ENCODE measurements around the gene GID8. TPM values are rescaled to one million over a fixed set of nuclear protein-coding genes. Genes with fewer than 3 reads are reported as not detected.

Gene GID8
- total RNA-seq, 1 donor from 2014 or later: 48.7 TPM

DNA sequence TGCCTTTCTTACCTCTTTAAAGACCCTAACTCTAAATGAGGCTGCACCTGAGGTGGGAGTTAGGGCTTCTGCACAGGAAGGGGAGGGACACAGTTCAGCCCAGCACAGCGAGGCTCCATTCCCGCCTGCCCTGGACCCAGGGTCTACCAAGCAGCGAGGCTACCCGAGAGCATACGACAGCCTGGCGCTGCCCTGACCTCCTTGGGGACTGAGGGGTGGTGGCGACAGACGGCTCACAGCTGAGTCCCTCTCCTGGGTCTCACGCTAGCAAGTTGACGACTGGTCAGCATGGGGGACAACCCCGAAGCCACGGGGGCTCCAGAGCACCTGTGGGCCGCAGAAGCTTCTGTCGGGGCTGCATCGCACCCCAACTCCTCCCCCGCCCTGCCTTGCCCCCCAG is 38.9 kb downstream of the GID8 start:
- no peak overlapping the region for H3K9ac ChIP-seq
- peaks cover 27% of the 10 kb centered on the region for H3K4me1 ChIP-seq
- Mint-ChIP-seq H3K4me3 (no peak overlapping the region), H3K36me3 (no peaks in the 10 kb centered on the region), H3K27me3 (ENCODE audit: insufficient read depth, low read depth) (peaks cover 41% of the 10 kb centered on the region), H3K9me3 (no peaks in the 10 kb centered on the region), H3K4me1 (peaks cover 44% of the 10 kb centered on the region), H3K27ac (peak overlapping the region; percentile 40)
- no peaks in the 10 kb centered on the region for H3K9me3 ChIP-seq (ENCODE audit: low read depth)
- H3K27me3 ChIP-seq: peaks cover 61% of the 10 kb centered on the region
- no peak for TF ChIP-seq EZH2phosphoT487 (IDR thresholded peaks at IDR 0.05)
- no peak for TF ChIP-seq EZH2 (IDR thresholded peaks at IDR 0.05)
- TF ChIP-seq, protein P1, sequence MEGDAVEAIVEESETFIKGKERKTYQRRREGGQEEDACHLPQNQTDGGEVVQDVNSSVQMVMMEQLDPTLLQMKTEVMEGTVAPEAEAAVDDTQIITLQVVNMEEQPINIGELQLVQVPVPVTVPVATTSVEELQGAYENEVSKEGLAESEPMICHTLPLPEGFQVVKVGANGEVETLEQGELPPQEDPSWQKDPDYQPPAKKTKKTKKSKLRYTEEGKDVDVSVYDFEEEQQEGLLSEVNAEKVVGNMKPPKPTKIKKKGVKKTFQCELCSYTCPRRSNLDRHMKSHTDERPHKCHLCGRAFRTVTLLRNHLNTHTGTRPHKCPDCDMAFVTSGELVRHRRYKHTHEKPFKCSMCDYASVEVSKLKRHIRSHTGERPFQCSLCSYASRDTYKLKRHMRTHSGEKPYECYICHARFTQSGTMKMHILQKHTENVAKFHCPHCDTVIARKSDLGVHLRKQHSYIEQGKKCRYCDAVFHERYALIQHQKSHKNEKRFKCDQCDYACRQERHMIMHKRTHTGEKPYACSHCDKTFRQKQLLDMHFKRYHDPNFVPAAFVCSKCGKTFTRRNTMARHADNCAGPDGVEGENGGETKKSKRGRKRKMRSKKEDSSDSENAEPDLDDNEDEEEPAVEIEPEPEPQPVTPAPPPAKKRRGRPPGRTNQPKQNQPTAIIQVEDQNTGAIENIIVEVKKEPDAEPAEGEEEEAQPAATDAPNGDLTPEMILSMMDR (IDR thresholded peaks at IDR 0.05): no peak
- H3K4me3 ChIP-seq: no peak overlapping the region
- no peaks in the 10 kb centered on the region for H3K36me3 ChIP-seq
- no peaks in the 10 kb centered on the region for H3K79me2 ChIP-seq (ENCODE audit: low read depth)
- no peak overlapping the region for H3K27ac ChIP-seq
- no peak overlapping the region for H2AFZ ChIP-seq (replicated peaks)
- DNase-seq (ENCODE audit: low spot score): no peak
- H4K20me1 ChIP-seq (ENCODE audit: low read depth): peaks cover 8% of the 10 kb centered on the region
- no peak overlapping the region for H3K4me2 ChIP-seq
- H3F3A ChIP-seq (ENCODE audit: low read depth): peaks cover 17% of the 10 kb centered on the region

DNA sequence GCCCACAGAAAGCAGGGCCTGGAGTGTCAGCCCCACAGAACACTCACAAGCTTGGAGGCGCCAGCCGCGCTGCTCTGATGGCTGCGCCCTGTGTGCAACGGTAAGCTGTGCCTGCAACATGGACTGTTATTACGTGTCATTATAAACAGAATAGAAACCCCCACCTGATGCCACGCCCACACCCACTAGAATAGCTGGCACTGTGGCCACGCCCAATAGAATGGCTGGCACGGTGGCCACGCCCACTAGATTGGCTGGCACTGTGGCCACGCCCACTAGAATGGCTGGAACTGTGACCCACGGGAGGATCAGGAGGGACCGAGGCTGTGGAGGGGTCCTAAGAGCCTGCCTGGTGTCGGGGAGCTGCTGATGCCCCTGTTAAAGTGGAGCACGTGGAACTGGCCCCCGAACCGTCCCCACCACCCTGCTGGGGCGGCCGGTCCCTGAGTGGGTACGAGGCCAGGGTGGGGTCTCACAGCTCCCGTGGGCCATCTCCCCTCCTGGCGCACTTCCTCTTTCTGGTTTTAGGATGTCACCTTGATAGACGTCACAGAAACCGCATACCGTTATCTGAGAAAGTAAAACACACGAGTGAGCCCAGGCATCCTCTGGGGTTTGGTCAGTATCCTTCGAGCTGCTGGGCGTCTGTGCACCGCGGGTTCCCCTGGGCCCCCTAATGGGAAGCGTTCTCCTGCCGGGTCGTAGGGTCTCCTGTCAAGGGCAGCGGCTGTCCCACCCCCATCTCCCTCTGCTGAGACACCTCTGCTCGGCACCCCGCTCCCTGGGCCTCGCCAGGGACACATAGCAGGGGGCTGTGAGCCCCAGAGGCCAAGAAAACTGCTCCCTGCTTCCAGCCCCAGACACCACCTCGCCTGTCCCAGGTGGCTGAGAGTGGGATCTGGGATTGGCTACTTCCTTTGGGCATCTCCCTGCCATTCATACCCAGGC is 39.9 kb downstream of the GID8 start:
- no peak overlapping the region for H3K27ac Mint-ChIP-seq

DNA sequence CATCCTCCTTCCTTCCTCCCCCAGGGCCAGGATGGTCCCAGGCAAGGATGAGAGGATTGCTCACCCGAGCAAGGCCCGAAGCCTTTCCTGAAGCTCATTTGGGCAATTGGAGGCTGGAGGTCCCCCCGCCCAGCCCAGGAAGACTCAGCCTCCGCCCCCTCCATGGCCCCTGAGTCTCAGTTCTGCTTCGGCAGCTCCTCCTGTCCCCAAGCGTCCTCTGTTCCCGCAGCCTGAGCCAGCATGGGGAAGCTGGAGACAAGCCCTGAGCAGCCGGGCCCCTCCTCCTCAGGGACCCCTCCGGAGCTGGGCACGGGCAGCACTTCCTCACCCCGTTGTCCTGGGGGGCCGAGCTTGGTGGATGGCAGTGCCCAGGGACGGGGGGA is 40.6 kb downstream of the GID8 start:
- H3K36me3 ChIP-seq: no peaks in the 10 kb centered on the region
- H3K9me3 Mint-ChIP-seq: no peaks in the 10 kb centered on the region
- peaks cover 28% of the 10 kb centered on the region for H3K4me1 ChIP-seq
- DNase-seq (ENCODE audit: low spot score): no peak
- no peak overlapping the region for H2AFZ ChIP-seq (replicated peaks)
- no peak overlapping the region for H3K27ac Mint-ChIP-seq
- H3K27ac ChIP-seq: no peak overlapping the region
- no peak overlapping the region for H3K9ac ChIP-seq
- H3K4me3 Mint-ChIP-seq: no peak overlapping the region
- H3K27me3 Mint-ChIP-seq (ENCODE audit: insufficient read depth, low read depth): peaks cover 40% of the 10 kb centered on the region
- H3F3A ChIP-seq (ENCODE audit: low read depth): peaks cover 17% of the 10 kb centered on the region
- no peaks in the 10 kb centered on the region for H3K9me3 ChIP-seq (ENCODE audit: low read depth)
- peaks cover 8% of the 10 kb centered on the region for H4K20me1 ChIP-seq (ENCODE audit: low read depth)
- H3K36me3 Mint-ChIP-seq: no peaks in the 10 kb centered on the region
- H3K4me3 ChIP-seq: no peak overlapping the region
- H3K4me2 ChIP-seq: no peak overlapping the region
- H3K79me2 ChIP-seq (ENCODE audit: low read depth): no peaks in the 10 kb centered on the region
- peaks cover 47% of the 10 kb centered on the region for H3K4me1 Mint-ChIP-seq
- TF ChIP-seq EZH2 (IDR thresholded peaks at IDR 0.05): no peak
- TF ChIP-seq, protein P1 (IDR thresholded peaks at IDR 0.05): no peak
- peaks cover 46% of the 10 kb centered on the region for H3K27me3 ChIP-seq

More for the DNA sequence above, 39.9 kb downstream of the GID8 start:
- Mint-ChIP-seq H3K27me3 (ENCODE audit: insufficient read depth, low read depth) (peaks cover 41% of the 10 kb centered on the region), H3K4me1 (peaks cover 43% of the 10 kb centered on the region), H3K4me3 (no peak overlapping the region), H3K9me3 (no peaks in the 10 kb centered on the region), H3K36me3 (no peaks in the 10 kb centered on the region)
- TF ChIP-seq EZH2 (IDR thresholded peaks at IDR 0.05): no peak
- TF ChIP-seq EZH2phosphoT487 (IDR thresholded peaks at IDR 0.05): no peak
- TF ChIP-seq, protein P1 (IDR thresholded peaks at IDR 0.05): no peak
- Histone ChIP-seq H3K27ac (no peak overlapping the region), H4K20me1 (ENCODE audit: low read depth) (peaks cover 8% of the 10 kb centered on the region), H3K9ac (no peak overlapping the region), H3F3A (ENCODE audit: low read depth) (peaks cover 17% of the 10 kb centered on the region), H3K79me2 (ENCODE audit: low read depth) (no peaks in the 10 kb centered on the region), H3K36me3 (no peaks in the 10 kb centered on the region), H3K4me1 (peaks cover 28% of the 10 kb centered on the region), H3K4me3 (no peak overlapping the region), H3K4me2 (no peak overlapping the region), H2AFZ (replicated peaks) (no peak overlapping the region), H3K27me3 (peaks cover 52% of the 10 kb centered on the region), H3K9me3 (ENCODE audit: low read depth) (no peaks in the 10 kb centered on the region)
- no peak for DNase-seq (ENCODE audit: low spot score)

Data from neural progenitor cell (in vitro differentiated cells).